GM21528 (cell line): ENCODE data around the gene WDFY3.

Experiments
- ATAC-seq: cut with Tn5 transposase; IDR thresholded peaks from one replicate; pipeline ENCODE4 v1.9.1; 2021; ENCODE audit warnings: mild to moderate bottlenecking, moderate library complexity; ENCODE audit not compliant: unreplicated experiment, low FRiP score

The WDFY3 gene

DNA sequence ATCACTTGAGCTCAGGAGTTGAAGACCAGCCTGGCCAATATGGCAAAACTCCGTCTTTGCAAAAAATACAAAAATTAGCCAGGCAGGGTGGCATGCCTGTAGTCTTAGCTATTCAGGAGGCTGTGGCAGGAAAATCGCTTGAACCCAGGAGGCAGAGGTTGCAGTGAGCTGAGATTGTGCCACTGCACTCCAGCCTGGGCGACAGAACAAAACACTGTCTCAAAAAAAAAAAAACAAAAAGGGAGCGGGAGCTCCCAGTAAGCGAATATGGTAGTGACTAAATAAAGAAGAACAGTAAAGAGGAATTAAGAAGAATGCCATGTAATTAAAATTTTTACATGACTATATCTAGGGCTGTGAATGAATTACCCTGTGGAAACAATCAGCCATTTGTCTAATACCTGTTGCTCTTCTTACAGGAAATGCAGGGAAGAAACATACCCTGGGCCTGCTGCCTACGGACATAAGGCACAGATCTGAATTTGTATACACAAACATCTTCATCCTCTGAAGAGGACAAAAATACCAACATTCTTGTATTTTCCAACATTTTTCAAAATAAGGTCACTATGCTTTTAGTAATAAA, 11.4 kb downstream of the WDFY3 start:
- no peak for ATAC-seq

DNA sequence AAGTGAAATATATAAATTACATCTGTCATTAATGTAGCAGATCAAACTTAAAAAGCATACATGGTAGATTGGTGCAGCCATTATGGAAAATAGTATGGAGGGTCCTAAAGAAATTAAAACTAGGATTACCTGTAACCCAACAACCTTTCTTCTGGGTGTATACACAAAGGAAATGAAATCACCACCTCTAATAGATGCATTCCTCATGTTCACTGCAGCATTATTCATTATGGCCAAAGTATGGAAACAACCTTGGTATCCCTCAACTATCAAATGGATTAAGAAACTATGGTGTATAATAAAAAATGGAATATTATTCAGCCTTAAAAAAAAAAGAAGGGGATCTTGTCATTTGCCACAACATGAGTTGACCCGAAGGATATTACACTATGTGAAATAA, 13.7 kb downstream of the WDFY3 start:
- no peak for ATAC-seq

DNA sequence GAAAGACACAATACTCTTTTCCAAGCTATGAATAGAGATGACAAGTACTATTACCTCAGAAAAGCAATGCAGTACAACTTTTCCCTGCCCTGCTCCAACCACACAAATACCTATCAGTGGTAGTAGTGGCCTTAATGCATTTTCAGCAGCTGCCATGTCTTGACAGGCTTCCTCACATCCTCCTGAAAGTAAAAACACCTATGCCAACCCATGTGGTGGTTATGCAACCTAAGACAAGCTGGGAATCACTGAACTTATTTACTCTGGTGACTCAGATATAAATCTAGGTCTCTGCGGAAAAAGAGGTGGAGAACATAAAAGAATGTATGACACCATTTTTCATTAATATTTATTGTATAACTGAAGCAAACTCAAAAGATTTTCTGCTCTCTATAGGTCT, 14.5 kb downstream of the WDFY3 start:
- no peak for ATAC-seq

GRCh38 chr4:84948056-84948455, 18.4 kb downstream of the WDFY3 start:
- ATAC-seq = no peak

DNA sequence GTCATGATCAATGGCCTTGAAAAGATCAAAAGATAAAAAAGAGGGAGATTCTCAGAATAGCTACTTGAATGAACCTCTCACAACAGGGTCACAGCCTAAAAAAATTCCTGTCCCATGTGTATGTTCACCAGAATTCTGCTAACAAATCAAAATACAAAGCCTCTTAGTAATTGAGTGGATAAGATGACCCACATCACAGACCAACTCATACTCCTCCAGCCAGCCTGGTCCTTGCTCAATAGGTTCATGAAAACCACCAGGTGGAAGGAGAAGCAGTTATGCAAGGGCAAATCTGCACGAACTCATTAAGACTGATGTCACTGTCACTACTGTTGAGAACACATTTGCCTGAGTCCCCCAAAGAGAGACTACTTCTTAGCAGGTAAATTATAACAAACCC, 21.5 kb downstream of the WDFY3 start:
- no peak for ATAC-seq

GRCh38 chr4:84940960-84941359, 25.5 kb downstream of the WDFY3 start:
- ATAC-seq = no peak

DNA sequence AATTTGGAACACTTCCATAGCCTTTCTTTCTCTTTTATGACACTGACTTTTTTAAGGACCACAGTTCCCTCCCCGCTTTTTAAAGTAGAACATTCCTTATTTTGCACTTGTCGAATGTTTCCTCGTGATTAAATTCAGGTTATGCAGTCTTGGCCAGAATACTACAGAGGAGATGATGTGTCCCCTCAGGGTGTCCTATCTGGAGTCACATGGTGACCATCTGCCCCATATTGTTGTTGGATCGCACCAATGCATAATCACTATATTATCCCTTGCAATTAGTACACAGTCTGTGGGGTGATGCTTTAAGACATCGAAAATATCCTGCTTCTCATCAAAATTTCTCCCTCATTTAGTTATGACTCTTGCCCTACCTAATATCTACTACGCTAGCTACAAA, 27.4 kb downstream of the WDFY3 start:
- ATAC-seq = no peak

GRCh38 chr4:84938316-84938715, 28.2 kb downstream of the WDFY3 start:
- ATAC-seq = no peak

DNA sequence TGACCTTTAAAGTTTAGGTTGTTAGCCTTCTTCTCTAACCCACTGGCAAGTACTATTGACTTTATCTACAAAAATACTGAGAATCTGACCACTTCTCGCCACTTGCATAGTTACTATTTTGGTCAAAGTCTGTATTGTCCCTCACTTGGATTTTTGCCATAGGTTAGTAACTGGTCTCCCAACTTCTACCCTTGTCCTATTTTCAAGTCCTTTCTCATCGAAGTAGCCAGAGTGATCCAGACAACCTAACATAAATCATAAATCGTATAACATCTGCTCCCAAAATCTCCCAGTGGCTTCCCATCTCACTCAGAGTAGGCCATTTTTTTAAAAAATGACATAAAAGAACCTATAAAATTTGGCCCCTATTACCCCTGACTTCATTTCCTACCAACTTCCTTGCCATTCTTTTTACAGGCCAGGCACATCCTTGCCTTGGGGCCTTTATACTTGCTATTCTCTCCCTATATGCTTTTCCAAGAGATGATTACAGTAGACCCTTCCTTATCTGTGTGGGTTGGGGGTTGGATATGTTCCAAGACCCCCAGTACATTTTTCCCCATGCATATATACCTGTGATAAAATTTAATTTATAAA, 29.0 kb downstream of the WDFY3 start:
- no peak for ATAC-seq

DNA sequence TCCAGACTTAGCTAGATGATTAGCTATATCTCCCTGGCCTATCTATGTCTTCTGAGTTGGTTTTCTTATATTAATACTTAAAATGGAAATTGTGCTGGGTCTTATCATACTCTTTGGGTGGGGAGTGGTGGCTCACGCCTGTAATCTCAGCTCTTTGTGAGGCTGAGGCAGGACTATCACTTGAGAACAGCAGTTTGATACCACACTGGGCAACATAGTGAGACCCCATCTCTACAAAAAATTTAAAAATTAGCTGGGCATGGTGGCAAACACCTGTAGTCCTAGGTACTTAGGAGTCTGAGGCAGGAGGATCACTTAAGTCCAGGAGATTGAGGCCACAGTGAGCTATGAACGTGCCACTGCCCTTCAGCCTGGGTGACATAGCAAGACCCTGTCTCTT, 30.4 kb downstream of the WDFY3 start:
- ATAC-seq = no peak

DNA sequence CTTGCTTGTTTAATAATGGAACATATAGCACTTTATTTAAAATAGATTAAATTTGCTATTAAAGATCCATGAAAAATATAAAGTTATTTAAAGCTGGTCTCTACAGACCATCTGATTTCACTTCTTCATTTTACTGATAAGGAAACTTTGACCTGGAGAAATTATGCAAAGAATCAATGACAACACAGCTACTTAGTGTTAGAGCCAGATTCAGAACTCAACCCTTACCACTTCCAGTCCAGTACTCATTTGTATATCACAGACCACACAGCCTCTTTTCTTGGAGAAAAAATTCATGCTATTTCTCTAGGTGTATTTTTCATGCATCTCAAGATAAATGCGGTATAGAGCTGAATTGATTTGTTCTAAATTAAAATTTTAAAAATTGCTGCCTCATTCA, 34.0 kb downstream of the WDFY3 start:
- no peak for ATAC-seq

GRCh38 chr4:84931961-84932360, 34.5 kb downstream of the WDFY3 start:
- no peak for ATAC-seq

DNA sequence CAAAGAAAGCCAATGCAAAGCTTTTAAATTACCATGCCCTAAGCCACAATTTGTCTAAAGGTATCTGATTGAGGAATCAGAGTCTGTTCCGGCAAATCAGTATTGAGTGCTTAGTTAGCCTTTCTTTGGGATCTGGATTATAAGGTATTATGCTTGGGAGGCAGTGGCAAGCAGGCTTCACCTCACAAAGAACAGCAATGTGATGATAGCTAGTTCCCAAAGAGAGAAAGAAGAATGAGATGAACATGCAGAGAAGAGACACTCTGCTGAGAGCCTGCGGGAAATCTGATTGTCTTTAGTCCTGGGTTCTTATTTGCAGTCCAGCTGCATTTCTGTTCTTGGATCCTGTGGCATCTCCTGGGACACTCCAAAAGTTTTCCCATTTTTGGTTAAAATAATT, 35.2 kb downstream of the WDFY3 start:
- no peak for ATAC-seq

DNA sequence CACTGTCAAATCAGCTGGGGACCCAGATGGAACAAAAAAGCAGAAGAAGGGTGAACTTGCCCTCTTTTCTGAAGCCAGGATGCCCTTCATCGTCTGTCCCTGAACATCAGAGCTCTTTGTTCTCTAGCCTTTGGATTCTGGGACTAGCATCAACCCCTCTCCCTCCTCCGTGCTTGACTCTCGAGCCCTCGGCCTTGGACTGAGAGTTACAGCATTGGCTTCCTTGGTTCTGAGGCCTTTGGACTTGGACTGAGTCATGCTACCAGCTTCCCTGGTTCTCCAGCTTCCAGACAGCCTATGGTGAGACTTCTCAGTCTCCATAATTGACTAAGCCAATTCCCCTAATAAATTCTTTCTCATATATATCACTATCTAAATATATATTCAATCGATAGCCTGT, 38.4 kb downstream of the WDFY3 start:
- no peak for ATAC-seq

DNA sequence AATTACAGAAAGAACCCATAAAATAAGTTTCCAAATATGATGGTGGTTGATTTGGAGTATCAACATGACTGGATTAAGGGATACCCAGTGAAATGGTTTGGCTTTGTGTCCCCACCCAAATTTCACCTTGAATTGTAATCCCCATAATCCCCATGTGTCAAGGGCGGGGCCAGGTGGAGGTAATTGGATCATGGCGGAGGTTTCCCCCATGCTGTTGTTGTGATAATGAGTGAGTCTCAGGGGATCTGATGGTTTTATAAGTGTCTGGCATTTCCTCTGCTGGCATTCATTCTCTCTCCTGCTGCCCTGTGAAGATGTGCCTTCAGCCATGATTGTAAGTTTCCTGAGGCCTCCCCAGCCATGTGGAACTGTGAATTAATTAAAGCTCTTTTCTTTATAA, 39.1 kb downstream of the WDFY3 start:
- no peak for ATAC-seq

DNA sequence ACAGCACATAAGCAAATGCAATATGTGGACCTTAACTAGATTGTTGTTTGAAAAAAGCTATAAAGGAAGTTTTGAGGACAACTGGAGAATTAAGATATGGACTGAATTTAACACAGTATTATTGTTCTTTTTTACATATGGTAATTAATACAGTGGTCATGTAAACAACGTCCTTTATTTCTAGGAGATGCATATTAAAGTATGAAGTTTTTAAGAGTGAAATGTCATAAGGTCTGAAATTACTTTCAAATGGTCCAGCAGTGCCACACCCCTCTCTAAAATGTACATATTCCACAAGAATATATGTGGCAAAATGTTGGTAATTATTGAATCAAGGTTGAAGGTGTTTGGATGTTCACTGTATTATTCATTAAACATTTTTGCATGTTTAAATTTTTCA, 40.9 kb downstream of the WDFY3 start:
- no peak for ATAC-seq

- no peak for ATAC-seq
Measured at GRCh38 chr4:84924434-84924833, 42.1 kb downstream of the WDFY3 start.

DNA sequence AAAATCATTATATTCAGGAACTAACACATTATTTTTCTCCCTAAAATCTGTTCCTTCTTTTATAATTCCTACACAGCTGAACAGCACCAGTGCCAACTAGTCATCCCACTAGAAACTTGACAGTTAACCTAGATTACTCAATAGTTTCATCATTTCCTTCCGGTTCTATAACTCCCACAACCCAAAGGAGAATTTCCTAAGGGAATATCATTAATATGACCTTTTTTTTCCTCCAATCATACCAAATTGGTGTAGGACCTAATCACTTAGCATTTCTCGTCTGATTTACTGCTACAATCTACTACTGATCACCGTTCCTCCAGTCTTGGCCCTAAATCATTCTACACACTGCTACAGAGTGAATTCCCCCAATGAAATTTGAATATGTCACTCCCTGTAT, 45.9 kb downstream of the WDFY3 start:
- ATAC-seq = no peak

GRCh38 chr4:84917869-84918600, 48.5 kb downstream of the WDFY3 start:
- no peak for ATAC-seq

DNA sequence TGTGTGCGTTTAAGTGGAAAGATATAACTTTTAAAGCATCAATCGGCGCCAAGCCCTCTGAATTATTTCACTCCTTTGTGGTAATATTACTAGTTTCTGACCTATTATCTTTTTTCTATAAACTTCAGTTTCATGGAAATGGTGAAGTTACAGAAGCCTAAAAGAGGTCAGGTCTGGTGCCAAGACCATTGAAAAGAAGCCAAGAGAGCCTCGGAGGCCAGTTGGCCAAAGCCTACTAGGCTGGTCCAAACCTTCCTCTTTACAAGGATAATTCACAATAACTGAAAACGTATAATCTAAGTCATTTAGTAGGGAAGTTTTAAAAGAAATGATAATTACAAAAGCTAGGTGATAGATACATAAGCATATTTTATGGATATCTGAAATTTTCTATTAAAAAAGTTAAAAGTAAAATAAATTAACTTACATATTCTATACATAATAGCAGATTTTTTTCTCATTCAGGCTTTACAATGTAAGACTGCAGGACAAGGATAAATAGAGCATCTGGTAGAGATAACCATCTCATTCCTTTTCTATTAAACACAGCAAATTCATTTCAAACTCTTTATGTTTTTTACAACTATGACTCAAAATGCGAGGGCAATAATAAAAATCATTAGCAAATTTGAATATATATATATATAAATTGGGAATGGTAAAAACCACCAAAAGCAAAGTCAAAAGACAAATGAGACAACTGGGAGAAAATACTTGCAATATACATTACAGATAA, 49.2 kb downstream of the WDFY3 start:
- ATAC-seq = no peak

- ATAC-seq = no peak
Measured at GRCh38 chr4:84916227-84916626, 50.3 kb downstream of the WDFY3 start.

GRCh38 chr4:84915396-84915780, 51.1 kb downstream of the WDFY3 start:
- ATAC-seq = no peak
